ENCODE data around the gene RPLP2. TPM values are rescaled to one million over a fixed set of nuclear protein-coding genes. Genes with fewer than 3 reads are reported as not detected.

The RPLP2 gene
- polyA plus RNA-seq, 1 donor: 1,325 TPM

DNA sequence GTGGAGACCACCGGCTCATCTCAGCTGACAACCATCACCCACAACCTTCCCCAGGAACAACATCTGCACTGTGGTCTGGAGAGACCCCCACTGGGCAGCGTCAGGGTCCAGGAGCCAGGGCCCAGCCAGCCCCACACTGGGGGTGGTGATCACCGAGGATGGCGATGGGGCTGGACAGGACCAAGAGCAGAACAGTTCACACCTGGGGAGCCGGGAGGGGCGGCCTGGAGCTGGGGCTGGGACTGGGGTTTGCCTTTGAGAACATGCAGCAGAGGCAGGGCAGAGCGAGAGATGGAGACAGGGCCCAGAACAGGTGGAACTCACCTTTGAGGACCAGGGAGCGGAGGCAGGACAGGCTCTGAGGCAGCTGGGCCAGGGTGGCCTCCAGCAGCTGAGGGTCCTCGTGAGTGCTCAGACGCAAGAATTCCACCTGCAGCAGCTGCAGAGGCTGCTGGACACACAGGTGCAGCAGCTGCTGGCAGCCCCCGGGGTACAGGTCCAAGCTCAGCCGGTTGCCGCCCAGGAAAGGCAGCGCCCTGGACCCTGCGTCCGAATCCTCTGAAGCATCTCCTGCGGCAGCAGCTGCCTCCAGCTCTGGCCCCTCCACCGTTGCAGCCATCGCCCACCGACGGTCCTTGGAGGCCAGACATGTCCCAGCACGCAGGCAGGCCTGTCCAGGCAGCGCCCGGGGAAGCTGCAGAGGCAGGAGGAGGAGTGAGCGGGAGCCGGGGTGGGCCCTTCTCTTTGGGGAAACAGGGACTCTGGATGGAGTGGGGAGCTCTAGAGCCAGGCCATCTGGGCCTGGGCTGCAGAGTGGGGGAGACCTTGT, 5.8 kb upstream of the RPLP2 start:
- Histone ChIP-seq H3K4me3 (ENCODE audit: low read length) (peak overlapping the region; percentile 66), H3K36me3 (ENCODE audit: control insufficient read depth, insufficient read depth, low read length) (peaks cover 32% of the 10 kb centered on the region), H3K27me3 (ENCODE audit: control insufficient read depth, insufficient read depth, low read length) (no peaks in the 10 kb centered on the region), H3K4me1 (ENCODE audit: control insufficient read depth, insufficient read depth, low read length) (peaks cover 21% of the 10 kb centered on the region), H3K27ac (ENCODE audit: low read length) (no peak overlapping the region), H3K9me3 (ENCODE audit: control insufficient read depth, low read depth, low read length) (peaks cover 3% of the 10 kb centered on the region)
- no peak for DNase-seq
- WGBS (ENCODE audit: insufficient coverage, low lambda C conversion rate): no CpG with 5 or more reads among the region's 26 CpGs

- H3K4me1 ChIP-seq (ENCODE audit: control insufficient read depth, insufficient read depth, low read length): peaks cover 21% of the 10 kb centered on the region
- no peak overlapping the region for H3K27ac ChIP-seq (ENCODE audit: low read length)
- H3K9me3 ChIP-seq (ENCODE audit: control insufficient read depth, low read depth, low read length): peaks cover 3% of the 10 kb centered on the region
- H3K27me3 ChIP-seq (ENCODE audit: control insufficient read depth, insufficient read depth, low read length): no peaks in the 10 kb centered on the region
- no CpG with 5 or more reads among the region's 18 CpGs for WGBS (ENCODE audit: insufficient coverage, low lambda C conversion rate)
- peaks cover 27% of the 10 kb centered on the region for H3K36me3 ChIP-seq (ENCODE audit: control insufficient read depth, insufficient read depth, low read length)
- H3K4me3 ChIP-seq (ENCODE audit: low read length): peak overlapping the region; percentile 66
- no peak for DNase-seq
Measured at GRCh38 chr11:804599-804964, 5.2 kb upstream of the RPLP2 start.

- peaks cover 24% of the 10 kb centered on the region for H3K4me1 ChIP-seq (ENCODE audit: control insufficient read depth, insufficient read depth, low read length)
- H3K27ac ChIP-seq (ENCODE audit: low read length): peak overlapping the region; percentile 96
- peaks cover 27% of the 10 kb centered on the region for H3K36me3 ChIP-seq (ENCODE audit: control insufficient read depth, insufficient read depth, low read length)
- H3K9me3 ChIP-seq (ENCODE audit: control insufficient read depth, low read depth, low read length): no peaks in the 10 kb centered on the region
- no peaks in the 10 kb centered on the region for H3K27me3 ChIP-seq (ENCODE audit: control insufficient read depth, insufficient read depth, low read length)
- DNase-seq: no peak
- H3K4me3 ChIP-seq (ENCODE audit: low read length): peak overlapping the region; percentile 92
- WGBS (ENCODE audit: insufficient coverage, low lambda C conversion rate): no CpG with 5 or more reads among the region's 36 CpGs
Measured at GRCh38 chr11:808427-809286, 1.1 kb upstream of the RPLP2 start.

DNA sequence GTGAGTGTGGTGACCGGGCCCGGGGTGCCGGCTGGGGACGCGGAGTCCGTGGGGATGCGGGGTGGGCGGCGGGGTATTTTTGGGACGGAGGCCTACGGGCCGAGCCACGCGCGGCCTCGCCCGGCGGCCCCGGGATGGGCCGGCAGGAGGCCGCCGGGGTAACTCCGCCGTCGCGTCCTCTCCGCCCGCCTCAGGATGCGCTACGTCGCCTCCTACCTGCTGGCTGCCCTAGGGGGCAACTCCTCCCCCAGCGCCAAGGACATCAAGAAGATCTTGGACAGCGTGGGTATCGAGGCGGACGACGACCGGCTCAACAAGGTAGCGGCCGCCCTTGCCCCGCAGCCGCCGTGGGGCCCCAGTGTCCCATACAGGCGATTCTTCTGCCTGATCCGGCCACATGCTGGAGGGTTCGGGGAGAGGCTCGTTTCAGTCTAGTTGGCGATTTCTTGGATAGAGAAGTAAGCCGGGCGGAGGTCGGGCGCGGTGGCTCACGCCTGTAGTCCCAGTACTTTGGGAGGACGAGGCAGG, 337 bp downstream of the RPLP2 start:
- Histone ChIP-seq H3K4me3 (ENCODE audit: low read length) (peak overlapping the region; percentile 92), H3K36me3 (ENCODE audit: control insufficient read depth, insufficient read depth, low read length) (peaks cover 32% of the 10 kb centered on the region), H3K27ac (ENCODE audit: low read length) (peak overlapping the region; percentile 96), H3K9me3 (ENCODE audit: control insufficient read depth, low read depth, low read length) (no peaks in the 10 kb centered on the region), H3K4me1 (ENCODE audit: control insufficient read depth, insufficient read depth, low read length) (peaks cover 13% of the 10 kb centered on the region), H3K27me3 (ENCODE audit: control insufficient read depth, insufficient read depth, low read length) (no peaks in the 10 kb centered on the region)
- no peak for DNase-seq
- WGBS (ENCODE audit: insufficient coverage, low lambda C conversion rate): no CpG with 5 or more reads among the region's 55 CpGs

DNA sequence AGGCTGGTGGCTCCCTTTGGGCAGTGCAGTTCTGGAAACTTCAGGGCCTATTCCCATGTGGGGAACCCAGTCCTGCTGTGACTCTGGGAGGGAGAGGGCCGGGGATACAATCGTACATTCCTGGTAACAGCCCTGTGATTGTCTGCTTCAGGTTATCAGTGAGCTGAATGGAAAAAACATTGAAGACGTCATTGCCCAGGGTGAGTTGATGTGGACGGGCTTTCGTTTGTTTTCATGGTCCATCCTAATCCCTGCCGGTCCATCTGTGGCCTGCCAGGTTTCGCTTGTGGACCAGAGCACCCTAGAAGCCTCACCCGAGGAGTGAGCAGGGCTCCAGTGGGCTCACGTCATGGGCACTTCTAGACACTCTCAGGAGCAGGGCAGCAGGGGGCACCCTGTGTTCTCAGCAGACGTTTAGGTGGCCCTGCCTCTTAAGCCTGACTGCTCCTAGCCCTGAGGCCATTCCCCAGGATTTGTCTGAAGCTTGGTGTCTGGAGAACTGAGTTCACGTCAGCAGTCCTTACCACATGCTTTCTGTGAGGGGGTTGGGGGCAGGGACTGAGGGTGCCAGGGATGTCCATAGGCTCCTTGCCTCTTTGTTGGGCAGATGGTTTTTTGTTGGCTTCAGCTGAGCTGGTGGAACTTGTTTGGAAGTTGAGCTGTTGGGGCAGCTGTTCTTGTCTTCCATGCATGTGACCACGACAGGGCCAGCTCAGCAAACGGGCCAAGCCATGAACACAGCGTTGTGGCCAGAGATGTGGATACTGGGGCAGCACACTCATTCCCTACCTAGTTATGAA, 1.9 kb downstream of the RPLP2 start:
- peaks cover 13% of the 10 kb centered on the region for H3K4me1 ChIP-seq (ENCODE audit: control insufficient read depth, insufficient read depth, low read length)
- WGBS (ENCODE audit: insufficient coverage, low lambda C conversion rate): no CpG with 5 or more reads among the region's 14 CpGs
- H3K36me3 ChIP-seq (ENCODE audit: control insufficient read depth, insufficient read depth, low read length): peaks cover 36% of the 10 kb centered on the region
- no peak overlapping the region for H3K27ac ChIP-seq (ENCODE audit: low read length)
- H3K27me3 ChIP-seq (ENCODE audit: control insufficient read depth, insufficient read depth, low read length): no peaks in the 10 kb centered on the region
- peak overlapping the region; percentile 92 for H3K4me3 ChIP-seq (ENCODE audit: low read length)
- no peaks in the 10 kb centered on the region for H3K9me3 ChIP-seq (ENCODE audit: control insufficient read depth, low read depth, low read length)
- DNase-seq: no peak

DNA sequence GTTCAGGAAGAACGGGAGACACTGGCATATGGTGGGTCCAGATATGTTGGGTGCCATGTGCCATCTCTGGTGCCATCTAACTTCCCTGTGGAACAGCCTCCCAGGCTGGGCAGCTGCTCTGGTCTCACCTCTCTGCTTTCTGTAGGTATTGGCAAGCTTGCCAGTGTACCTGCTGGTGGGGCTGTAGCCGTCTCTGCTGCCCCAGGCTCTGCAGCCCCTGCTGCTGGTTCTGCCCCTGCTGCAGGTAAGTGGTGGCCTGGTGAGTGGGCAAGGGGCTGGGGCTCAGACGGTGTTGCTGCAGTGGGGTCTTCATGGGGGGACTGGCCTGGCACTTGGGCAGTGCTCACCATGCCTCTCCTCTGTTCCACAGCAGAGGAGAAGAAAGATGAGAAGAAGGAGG, 2.6 kb downstream of the RPLP2 start:
- H3K4me1 ChIP-seq (ENCODE audit: control insufficient read depth, insufficient read depth, low read length): peaks cover 13% of the 10 kb centered on the region
- H3K27me3 ChIP-seq (ENCODE audit: control insufficient read depth, insufficient read depth, low read length): no peaks in the 10 kb centered on the region
- no peak overlapping the region for H3K4me3 ChIP-seq (ENCODE audit: low read length)
- no peak for DNase-seq
- no peak overlapping the region for H3K27ac ChIP-seq (ENCODE audit: low read length)
- WGBS (ENCODE audit: insufficient coverage, low lambda C conversion rate): no CpG with 5 or more reads among the region's 3 CpGs
- H3K36me3 ChIP-seq (ENCODE audit: control insufficient read depth, insufficient read depth, low read length): peaks cover 36% of the 10 kb centered on the region
- H3K9me3 ChIP-seq (ENCODE audit: control insufficient read depth, low read depth, low read length): no peaks in the 10 kb centered on the region

DNA sequence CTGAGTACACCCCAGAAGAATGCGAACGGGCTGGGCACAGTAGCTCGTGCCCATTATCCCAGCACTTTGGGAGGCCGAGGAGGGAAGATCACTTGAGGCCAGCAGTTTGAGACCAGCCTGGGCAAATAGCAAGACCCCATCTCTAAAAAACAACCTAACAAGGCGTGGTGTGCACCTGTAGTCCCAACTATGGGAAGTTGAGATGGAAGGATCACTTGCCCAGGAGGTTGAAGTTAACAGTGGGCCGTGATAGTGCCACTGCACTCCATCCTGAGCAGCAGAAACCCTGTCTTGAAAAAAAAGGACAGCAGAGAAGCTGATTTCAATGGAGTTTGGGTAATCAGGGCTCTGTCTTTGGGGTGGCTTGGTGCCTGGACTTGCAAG, 3.3 kb downstream of the RPLP2 start:
- WGBS (ENCODE audit: insufficient coverage, low lambda C conversion rate): no CpG with 5 or more reads among the region's 6 CpGs
- no peak overlapping the region for H3K27ac ChIP-seq (ENCODE audit: low read length)
- no peak overlapping the region for H3K4me3 ChIP-seq (ENCODE audit: low read length)
- peaks cover 14% of the 10 kb centered on the region for H3K4me1 ChIP-seq (ENCODE audit: control insufficient read depth, insufficient read depth, low read length)
- no peaks in the 10 kb centered on the region for H3K9me3 ChIP-seq (ENCODE audit: control insufficient read depth, low read depth, low read length)
- peaks cover 36% of the 10 kb centered on the region for H3K36me3 ChIP-seq (ENCODE audit: control insufficient read depth, insufficient read depth, low read length)
- H3K27me3 ChIP-seq (ENCODE audit: control insufficient read depth, insufficient read depth, low read length): no peaks in the 10 kb centered on the region
- no peak for DNase-seq

DNA sequence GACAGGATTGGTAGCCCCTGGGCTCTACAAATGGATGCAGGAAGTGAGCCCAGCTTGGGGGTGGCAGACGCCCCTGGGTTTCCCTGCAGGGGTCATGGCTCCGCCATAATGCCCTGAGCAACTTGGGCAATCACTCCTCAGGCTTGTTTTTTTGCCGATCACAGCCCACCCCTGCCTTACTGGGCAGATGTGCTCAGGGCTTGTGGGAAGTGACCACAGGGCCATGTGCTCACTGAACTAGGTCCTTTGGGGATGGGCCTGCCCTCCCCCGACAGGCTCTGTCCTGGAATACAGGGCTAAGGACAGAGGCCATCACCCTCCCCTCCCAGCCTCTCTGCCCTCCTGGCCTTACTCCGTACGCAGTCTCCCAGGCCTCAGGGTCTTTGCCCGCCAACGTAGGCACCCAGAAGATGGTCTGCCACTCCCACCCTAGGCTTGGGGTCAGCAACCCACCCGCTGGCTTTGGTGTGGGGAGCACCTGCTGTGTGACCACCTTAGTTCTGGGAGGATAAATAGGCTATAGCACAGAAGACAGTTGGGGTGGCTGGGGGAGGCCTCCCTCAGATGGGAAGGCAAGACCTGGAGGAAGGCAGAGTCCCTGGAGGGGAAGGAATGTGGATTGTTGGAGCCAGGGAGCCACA, 3.8 kb downstream of the RPLP2 start:
- no peak overlapping the region for H3K27ac ChIP-seq (ENCODE audit: low read length)
- no CpG with 5 or more reads among the region's 9 CpGs for WGBS (ENCODE audit: insufficient coverage, low lambda C conversion rate)
- peaks cover 36% of the 10 kb centered on the region for H3K36me3 ChIP-seq (ENCODE audit: control insufficient read depth, insufficient read depth, low read length)
- H3K4me3 ChIP-seq (ENCODE audit: low read length): no peak overlapping the region
- H3K27me3 ChIP-seq (ENCODE audit: control insufficient read depth, insufficient read depth, low read length): no peaks in the 10 kb centered on the region
- no peak for DNase-seq
- H3K4me1 ChIP-seq (ENCODE audit: control insufficient read depth, insufficient read depth, low read length): peaks cover 15% of the 10 kb centered on the region
- no peaks in the 10 kb centered on the region for H3K9me3 ChIP-seq (ENCODE audit: control insufficient read depth, low read depth, low read length)

DNA sequence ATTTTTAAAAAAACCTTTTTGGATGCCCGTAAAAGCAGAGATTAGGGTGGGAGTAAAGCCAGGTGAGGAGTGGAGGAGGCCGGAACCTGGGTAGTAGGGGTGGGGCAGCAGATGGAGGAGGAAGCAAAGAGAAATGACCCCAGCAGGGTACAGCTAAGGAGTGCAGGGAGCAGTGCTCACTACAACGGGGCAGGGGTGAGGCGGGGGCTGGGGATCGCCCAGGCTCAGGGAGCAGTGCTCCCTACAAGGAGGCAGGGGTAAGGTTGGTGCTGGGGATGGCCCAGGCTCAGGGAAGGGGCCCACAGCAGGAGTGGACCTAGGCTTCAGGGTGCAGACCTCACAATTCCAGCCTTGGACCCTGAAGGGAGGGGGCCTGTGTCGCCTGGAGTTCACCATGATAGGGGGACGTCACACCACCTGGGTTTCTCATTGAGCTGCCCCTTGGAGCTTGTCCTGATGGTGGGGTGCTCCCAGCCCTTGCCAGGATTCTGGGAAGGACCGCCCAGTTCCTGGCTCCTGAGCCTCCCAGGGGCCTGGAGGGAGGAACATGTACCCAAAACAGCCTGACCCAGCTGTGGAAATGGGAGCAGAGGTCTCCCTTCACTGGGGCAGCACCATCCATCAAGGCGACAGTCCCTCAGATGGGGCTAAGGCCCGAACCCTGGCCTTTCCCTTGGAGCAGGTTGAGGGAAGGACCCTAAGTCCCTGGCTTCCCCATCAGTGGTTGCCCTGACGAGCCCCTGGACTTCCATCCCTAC, 6.1 kb downstream of the RPLP2 start:
- 80% methylated on average over 2 of the region's 11 CpGs for WGBS (ENCODE audit: insufficient coverage, low lambda C conversion rate)
- H3K9me3 ChIP-seq (ENCODE audit: control insufficient read depth, low read depth, low read length): no peaks in the 10 kb centered on the region
- H3K4me1 ChIP-seq (ENCODE audit: control insufficient read depth, insufficient read depth, low read length): peaks cover 21% of the 10 kb centered on the region
- no peak for DNase-seq
- H3K27me3 ChIP-seq (ENCODE audit: control insufficient read depth, insufficient read depth, low read length): no peaks in the 10 kb centered on the region
- H3K27ac ChIP-seq (ENCODE audit: low read length): no peak overlapping the region
- peaks cover 36% of the 10 kb centered on the region for H3K36me3 ChIP-seq (ENCODE audit: control insufficient read depth, insufficient read depth, low read length)
- H3K4me3 ChIP-seq (ENCODE audit: low read length): no peak overlapping the region

Measured in large intestine (tissue), 3 donors.